ENCODE results near the gene DNAAF5.

Gene DNAAF5

GRCh38 chr7:755413-755805 lies 28.9 kb downstream of the DNAAF5 start:
- no peak overlapping the region for H3K4me3 ChIP-seq (ENCODE audit: low read depth, low read length)
- no peak for TF ChIP-seq CTCF (IDR thresholded peaks at IDR 0.05; ENCODE audit: low read depth, low read length, missing control alignments)
- no peak for DNase-seq (ENCODE audit: low read depth)

- H3K4me3 ChIP-seq (ENCODE audit: low read depth, low read length), result no peak overlapping the region
- no peak for DNase-seq (ENCODE audit: low read depth)
- TF ChIP-seq CTCF (IDR thresholded peaks at IDR 0.05; ENCODE audit: low read depth, low read length, missing control alignments), result no peak
These were observed 29.9 kb downstream of the DNAAF5 start for GRCh38 chr7:756231-756927.

GRCh38 chr7:756928-757560 lies 30.5 kb downstream of the DNAAF5 start:
- no peak overlapping the region for H3K4me3 ChIP-seq (ENCODE audit: low read depth, low read length)
- DNase-seq (ENCODE audit: low read depth), result no peak
- no peak for TF ChIP-seq CTCF (IDR thresholded peaks at IDR 0.05; ENCODE audit: low read depth, low read length, missing control alignments)

- no peak for TF ChIP-seq CTCF (IDR thresholded peaks at IDR 0.05; ENCODE audit: low read depth, low read length, missing control alignments)
- DNase-seq (ENCODE audit: low read depth), result no peak
These were observed 31.3 kb downstream of the DNAAF5 start for GRCh38 chr7:757741-758163.

GRCh38 chr7:759569-759968 lies 33.1 kb downstream of the DNAAF5 start:
- TF ChIP-seq CTCF (IDR thresholded peaks at IDR 0.05; ENCODE audit: low read depth, low read length, missing control alignments), result no peak
- no peak for DNase-seq (ENCODE audit: low read depth)
- no peak overlapping the region for H3K4me3 ChIP-seq (ENCODE audit: low read depth, low read length)

More at GRCh38 chr7:757741-758163, 31.3 kb downstream of the DNAAF5 start:
- no peak overlapping the region for H3K4me3 ChIP-seq (ENCODE audit: low read depth, low read length)

GRCh38 chr7:760006-760405 lies 33.5 kb downstream of the DNAAF5 start:
- H3K4me3 ChIP-seq (ENCODE audit: low read depth, low read length), result no peak overlapping the region
- no peak for TF ChIP-seq CTCF (IDR thresholded peaks at IDR 0.05; ENCODE audit: low read depth, low read length, missing control alignments)
- DNase-seq (ENCODE audit: low read depth), result no peak

- DNase-seq (ENCODE audit: low read depth), result no peak
- TF ChIP-seq CTCF (IDR thresholded peaks at IDR 0.05; ENCODE audit: low read depth, low read length, missing control alignments), result no peak
- H3K4me3 ChIP-seq (ENCODE audit: low read depth, low read length), result no peak overlapping the region
These were observed 34.6 kb downstream of the DNAAF5 start for GRCh38 chr7:761101-761500.
